ENCODE data around the gene STYK1. TPM values are rescaled to one million over a fixed set of nuclear protein-coding genes. Genes with fewer than 3 reads are reported as not detected.

Gene STYK1, protein sequence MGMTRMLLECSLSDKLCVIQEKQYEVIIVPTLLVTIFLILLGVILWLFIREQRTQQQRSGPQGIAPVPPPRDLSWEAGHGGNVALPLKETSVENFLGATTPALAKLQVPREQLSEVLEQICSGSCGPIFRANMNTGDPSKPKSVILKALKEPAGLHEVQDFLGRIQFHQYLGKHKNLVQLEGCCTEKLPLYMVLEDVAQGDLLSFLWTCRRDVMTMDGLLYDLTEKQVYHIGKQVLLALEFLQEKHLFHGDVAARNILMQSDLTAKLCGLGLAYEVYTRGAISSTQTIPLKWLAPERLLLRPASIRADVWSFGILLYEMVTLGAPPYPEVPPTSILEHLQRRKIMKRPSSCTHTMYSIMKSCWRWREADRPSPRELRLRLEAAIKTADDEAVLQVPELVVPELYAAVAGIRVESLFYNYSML
- not detected for total RNA-seq
- total RNA-seq, result 0 reads per million in 2 donors

- H3K36me3 Mint-ChIP-seq (ENCODE audit: low read depth), result no peaks in the 10 kb centered on the region
- peak within 1 kb of the TSS; percentile 82 for H3K4me3 Mint-ChIP-seq
- peaks cover 34% of the 10 kb centered on the region for H3K27me3 Mint-ChIP-seq
- DNase-seq (peak; percentile 31 to 64 (median 36)), ATAC-seq (peak; percentile 88)
- H3K4me1 Mint-ChIP-seq, result peaks cover 23% of the 10 kb centered on the region
- H3K9me3 ChIP-seq (ENCODE audit: control insufficient read depth, low read length, poor library complexity, severe bottlenecking), result no peaks in the 10 kb centered on the region
- peak within 1 kb of the TSS; percentile 87 for H3K27ac Mint-ChIP-seq
Observed at GRCh38 chr12:10673659-10674384, at the start of gene STYK1. Gene STYK1, minus strand, starts transcription at chr12:10674052. Its CDS starts 39,434 bp downstream, at chr12:10634618.

- H3K4me1 Mint-ChIP-seq, result peaks cover 17% of the 10 kb centered on the region
- DNase-seq, result peak in 1 of 3 donors; percentile 20
- H3K27me3 Mint-ChIP-seq, result peaks cover 60% of the 10 kb centered on the region
- H3K27ac Mint-ChIP-seq, result peak within 1 kb of the TSS; percentile 80
- H3K4me3 Mint-ChIP-seq, result peak within 1 kb of the TSS; percentile 91
- ATAC-seq, result peak; percentile 31
- peaks cover 5% of the 10 kb centered on the region for H3K36me3 Mint-ChIP-seq (ENCODE audit: low read depth)
- H3K9me3 ChIP-seq (ENCODE audit: control insufficient read depth, low read length, poor library complexity, severe bottlenecking), result no peaks in the 10 kb centered on the region
Observed at GRCh38 chr12:10722905-10723746, 49.3 kb upstream of the STYK1 start, which contains the start of gene YBX3. Gene YBX3, minus strand, starts transcription at chr12:10723323. Its CDS starts 212 bp downstream, at chr12:10723111.

DNA sequence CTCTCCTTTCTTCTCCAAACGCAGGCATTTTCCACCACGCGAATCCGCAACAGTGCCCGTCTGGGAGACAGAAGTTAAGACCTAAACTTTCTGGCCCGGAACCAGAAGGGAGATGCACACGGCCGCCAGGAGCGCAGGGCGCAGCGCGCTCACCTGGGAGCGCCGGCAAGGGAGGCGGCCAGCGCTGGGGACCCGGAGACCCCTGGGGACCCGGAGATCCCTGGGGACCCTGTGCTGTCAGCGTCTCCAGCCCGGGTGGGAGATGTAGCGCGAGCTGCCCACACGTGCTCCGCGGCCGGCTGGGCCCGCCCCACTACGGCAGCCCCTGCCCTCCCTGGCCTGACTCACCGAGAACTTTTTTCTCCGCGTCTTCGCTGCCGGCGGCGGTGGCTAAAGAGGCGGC, 48.7 kb upstream of the STYK1 start:
- Mint-ChIP-seq H3K4me3 (peak overlapping the region; percentile 91), H3K4me1 (peaks cover 17% of the 10 kb centered on the region), H3K27me3 (peaks cover 60% of the 10 kb centered on the region), H3K36me3 (ENCODE audit: low read depth) (peaks cover 5% of the 10 kb centered on the region), H3K27ac (peak overlapping the region; percentile 80)
- no peaks in the 10 kb centered on the region for H3K9me3 ChIP-seq (ENCODE audit: control insufficient read depth, low read length, poor library complexity, severe bottlenecking)
- ATAC-seq, result peak; percentile 57
- peak in 1 of 3 donors; percentile 11 for DNase-seq

- Mint-ChIP-seq H3K27ac (peak overlapping the region; percentile 80), H3K4me3 (peak overlapping the region; percentile 91), H3K27me3 (peaks cover 60% of the 10 kb centered on the region), H3K4me1 (peaks cover 17% of the 10 kb centered on the region), H3K36me3 (ENCODE audit: low read depth) (peaks cover 5% of the 10 kb centered on the region)
- no peaks in the 10 kb centered on the region for H3K9me3 ChIP-seq (ENCODE audit: control insufficient read depth, low read length, poor library complexity, severe bottlenecking)
- DNase-seq (peak in 1 of 3 donors; percentile 13), ATAC-seq (peak; percentile 77)
Observed at GRCh38 chr12:10721651-10722501, 48.0 kb upstream of the STYK1 start.

- peaks cover 62% of the 10 kb centered on the region for H3K27me3 Mint-ChIP-seq
- H3K4me1 Mint-ChIP-seq, result peaks cover 17% of the 10 kb centered on the region
- peaks cover 4% of the 10 kb centered on the region for H3K36me3 Mint-ChIP-seq (ENCODE audit: low read depth)
- DNase-seq, result no peak
- peak overlapping the region; percentile 80 for H3K27ac Mint-ChIP-seq
- peak overlapping the region; percentile 91 for H3K4me3 Mint-ChIP-seq
- ATAC-seq, result no peak
- no peaks in the 10 kb centered on the region for H3K9me3 ChIP-seq (ENCODE audit: control insufficient read depth, low read length, poor library complexity, severe bottlenecking)
Observed at GRCh38 chr12:10720974-10721650, 47.3 kb upstream of the STYK1 start.

DNA sequence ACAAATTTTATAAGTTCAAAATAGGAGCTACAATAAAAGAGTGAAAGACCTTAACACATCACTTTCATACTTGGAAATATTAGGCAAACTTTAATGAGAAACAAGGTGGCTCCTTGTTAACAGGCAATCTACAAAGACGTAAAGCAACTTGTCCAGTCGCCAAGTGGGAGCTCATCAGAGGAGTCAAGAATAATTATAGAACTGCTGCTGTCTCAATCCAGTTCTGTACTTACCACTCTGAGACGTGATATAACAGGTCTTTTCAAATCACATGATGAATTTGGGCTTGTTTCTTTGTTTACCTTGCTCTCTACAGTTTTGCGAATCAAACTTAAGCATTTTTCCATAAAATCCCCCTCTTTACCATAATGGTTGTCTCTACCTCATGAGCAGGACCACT, 45.6 kb upstream of the STYK1 start:
- Mint-ChIP-seq H3K36me3 (ENCODE audit: low read depth) (peaks cover 5% of the 10 kb centered on the region), H3K27me3 (peaks cover 66% of the 10 kb centered on the region), H3K4me3 (no peak overlapping the region), H3K27ac (no peak overlapping the region), H3K4me1 (peaks cover 22% of the 10 kb centered on the region)
- H3K9me3 ChIP-seq (ENCODE audit: control insufficient read depth, low read length, poor library complexity, severe bottlenecking), result no peaks in the 10 kb centered on the region
- DNase-seq, result no peak
- no peak for ATAC-seq

DNA sequence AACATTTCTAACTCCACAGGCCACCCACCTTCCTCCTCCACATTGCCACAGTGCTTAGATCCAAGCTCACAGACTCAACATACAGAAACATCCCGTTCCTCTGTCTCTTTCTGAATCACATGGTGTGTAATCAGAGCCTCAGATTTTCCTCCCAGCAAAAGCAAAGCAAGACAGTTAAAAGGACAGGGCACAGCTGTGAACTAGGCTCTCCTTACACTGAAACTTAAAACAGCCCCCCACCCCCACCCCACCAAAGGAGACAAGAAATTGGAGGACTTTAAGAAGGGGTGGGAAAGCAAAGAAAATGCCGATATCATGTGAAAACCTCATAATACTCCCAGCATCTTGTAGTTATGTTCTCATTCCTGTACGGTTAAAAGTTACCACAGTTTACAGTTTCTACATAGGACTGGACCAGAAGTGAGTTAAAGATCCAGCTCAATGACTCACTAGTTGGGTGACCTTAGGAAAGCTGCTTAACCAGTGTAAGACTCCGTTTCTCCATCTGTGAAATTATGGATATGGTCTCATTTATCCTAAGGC, 44.5 kb upstream of the STYK1 start:
- H3K27ac Mint-ChIP-seq, result no peak overlapping the region

DNA sequence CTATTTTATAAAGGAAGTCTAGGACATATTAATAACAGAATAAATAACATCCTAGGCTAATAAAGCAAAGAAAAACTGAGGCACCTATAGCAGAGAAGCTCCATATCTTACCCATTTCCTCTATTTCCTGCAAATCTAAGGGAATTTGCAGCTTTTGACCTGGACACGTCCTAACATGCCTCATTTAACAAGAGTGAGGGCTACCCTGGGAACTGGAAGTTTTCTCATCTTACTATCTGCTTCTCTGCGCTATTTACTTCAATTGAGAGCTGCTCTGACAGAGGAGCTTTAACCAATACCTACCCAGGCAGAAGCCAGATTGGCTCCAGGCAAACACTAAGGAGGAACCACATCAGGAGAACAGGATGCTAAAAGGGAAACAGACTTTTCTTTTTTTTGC, 43.6 kb upstream of the STYK1 start:
- H3K36me3 Mint-ChIP-seq (ENCODE audit: low read depth), result peaks cover 5% of the 10 kb centered on the region
- no peaks in the 10 kb centered on the region for H3K9me3 ChIP-seq (ENCODE audit: control insufficient read depth, low read length, poor library complexity, severe bottlenecking)
- no peak overlapping the region for H3K4me3 Mint-ChIP-seq
- H3K27me3 Mint-ChIP-seq, result peaks cover 66% of the 10 kb centered on the region
- DNase-seq, result no peak
- peaks cover 18% of the 10 kb centered on the region for H3K4me1 Mint-ChIP-seq
- no peak overlapping the region for H3K27ac Mint-ChIP-seq
- ATAC-seq, result no peak

More for the DNA sequence above, 44.5 kb upstream of the STYK1 start:
- no peaks in the 10 kb centered on the region for H3K9me3 ChIP-seq (ENCODE audit: control insufficient read depth, low read length, poor library complexity, severe bottlenecking)
- peaks cover 5% of the 10 kb centered on the region for H3K36me3 Mint-ChIP-seq (ENCODE audit: low read depth)
- no peak for DNase-seq
- ATAC-seq, result no peak
- peaks cover 19% of the 10 kb centered on the region for H3K4me1 Mint-ChIP-seq
- H3K27me3 Mint-ChIP-seq, result peaks cover 61% of the 10 kb centered on the region
- no peak overlapping the region for H3K4me3 Mint-ChIP-seq

- H3K4me3 Mint-ChIP-seq, result no peak overlapping the region
- H3K27me3 Mint-ChIP-seq, result peaks cover 66% of the 10 kb centered on the region
- H3K4me1 Mint-ChIP-seq, result peaks cover 12% of the 10 kb centered on the region
- H3K27ac Mint-ChIP-seq, result no peak overlapping the region
- no peaks in the 10 kb centered on the region for H3K9me3 ChIP-seq (ENCODE audit: control insufficient read depth, low read length, poor library complexity, severe bottlenecking)
- ATAC-seq, result no peak
- no peak for DNase-seq
- peaks cover 4% of the 10 kb centered on the region for H3K36me3 Mint-ChIP-seq (ENCODE audit: low read depth)
Observed at GRCh38 chr12:10716704-10717315, 43.0 kb upstream of the STYK1 start.

GRCh38 chr12:10716277-10716676, 42.4 kb upstream of the STYK1 start:
- DNase-seq (no peak), ATAC-seq (no peak)
- Mint-ChIP-seq H3K36me3 (ENCODE audit: low read depth) (peaks cover 3% of the 10 kb centered on the region), H3K27me3 (peaks cover 67% of the 10 kb centered on the region), H3K27ac (no peak overlapping the region), H3K4me3 (no peak overlapping the region), H3K4me1 (peaks cover 10% of the 10 kb centered on the region)
- H3K9me3 ChIP-seq (ENCODE audit: control insufficient read depth, low read length, poor library complexity, severe bottlenecking), result no peaks in the 10 kb centered on the region

DNA sequence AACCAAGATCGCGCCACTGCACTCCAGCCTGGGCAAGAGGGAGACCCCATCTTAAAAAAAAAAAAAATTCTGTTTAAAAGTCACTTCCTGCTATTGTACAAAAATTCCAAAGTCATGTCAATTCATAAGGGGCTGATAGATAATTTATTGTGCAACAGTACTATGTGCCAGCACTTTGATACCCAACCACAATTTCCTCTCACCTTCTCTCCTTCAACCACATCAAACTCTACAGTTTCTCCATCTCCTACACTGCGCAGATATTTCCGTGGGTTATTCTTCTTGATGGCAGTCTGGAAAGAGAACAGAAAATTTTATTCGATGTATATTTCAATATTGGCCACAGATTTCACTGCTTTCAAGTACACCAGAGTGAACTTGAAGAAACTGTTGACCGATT, 41.6 kb upstream of the STYK1 start:
- DNase-seq, result no peak
- H3K4me3 Mint-ChIP-seq, result peak overlapping the region; percentile 69
- peaks cover 7% of the 10 kb centered on the region for H3K4me1 Mint-ChIP-seq
- peak; percentile 80 for ATAC-seq
- H3K36me3 Mint-ChIP-seq (ENCODE audit: low read depth), result peaks cover 3% of the 10 kb centered on the region
- H3K27ac Mint-ChIP-seq, result no peak overlapping the region
- no peaks in the 10 kb centered on the region for H3K9me3 ChIP-seq (ENCODE audit: control insufficient read depth, low read length, poor library complexity, severe bottlenecking)
- peaks cover 61% of the 10 kb centered on the region for H3K27me3 Mint-ChIP-seq
